Measurements from ENCODE around the gene PKLR.

DNA sequence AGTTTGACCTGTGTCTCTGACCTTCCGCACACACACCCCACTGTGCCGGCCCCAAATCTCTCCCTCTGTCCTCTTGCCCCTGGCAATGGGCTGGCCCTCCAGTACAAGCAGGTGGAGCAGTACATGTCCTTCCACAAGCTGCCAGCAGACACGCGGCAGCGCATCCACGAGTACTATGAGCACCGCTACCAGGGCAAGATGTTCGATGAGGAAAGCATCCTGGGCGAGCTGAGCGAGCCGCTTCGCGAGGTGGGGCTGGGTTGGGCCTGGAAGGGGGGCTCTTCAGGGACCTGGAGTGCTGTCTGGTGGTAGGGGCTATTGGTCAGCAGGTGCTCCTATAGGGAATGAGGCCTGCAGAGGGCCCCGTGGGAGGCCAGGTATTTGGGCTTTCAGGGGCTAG, 16.2 kb downstream of the PKLR start:
- no peak for TF ChIP-seq POLR2A (IDR thresholded peaks at IDR 0.05; ENCODE audit: control extremely low read depth in 1 of 2, low read depth in 2 of 2, low read length in 2 of 2)
- TF ChIP-seq, protein P1, sequence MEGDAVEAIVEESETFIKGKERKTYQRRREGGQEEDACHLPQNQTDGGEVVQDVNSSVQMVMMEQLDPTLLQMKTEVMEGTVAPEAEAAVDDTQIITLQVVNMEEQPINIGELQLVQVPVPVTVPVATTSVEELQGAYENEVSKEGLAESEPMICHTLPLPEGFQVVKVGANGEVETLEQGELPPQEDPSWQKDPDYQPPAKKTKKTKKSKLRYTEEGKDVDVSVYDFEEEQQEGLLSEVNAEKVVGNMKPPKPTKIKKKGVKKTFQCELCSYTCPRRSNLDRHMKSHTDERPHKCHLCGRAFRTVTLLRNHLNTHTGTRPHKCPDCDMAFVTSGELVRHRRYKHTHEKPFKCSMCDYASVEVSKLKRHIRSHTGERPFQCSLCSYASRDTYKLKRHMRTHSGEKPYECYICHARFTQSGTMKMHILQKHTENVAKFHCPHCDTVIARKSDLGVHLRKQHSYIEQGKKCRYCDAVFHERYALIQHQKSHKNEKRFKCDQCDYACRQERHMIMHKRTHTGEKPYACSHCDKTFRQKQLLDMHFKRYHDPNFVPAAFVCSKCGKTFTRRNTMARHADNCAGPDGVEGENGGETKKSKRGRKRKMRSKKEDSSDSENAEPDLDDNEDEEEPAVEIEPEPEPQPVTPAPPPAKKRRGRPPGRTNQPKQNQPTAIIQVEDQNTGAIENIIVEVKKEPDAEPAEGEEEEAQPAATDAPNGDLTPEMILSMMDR (IDR thresholded peaks at IDR 0.05; ENCODE audit: control extremely low read depth in 1 of 3, insufficient read depth in 1 of 3, low read depth in 1 of 3, low read length in 3 of 3): no peak
- TF ChIP-seq RNF2 (IDR thresholded peaks at IDR 0.05; ENCODE audit: borderline replicate concordance, low read depth, low read length, missing control alignments, poor library complexity, severe bottlenecking): no peak
- TF ChIP-seq EZH2 (IDR thresholded peaks at IDR 0.05; ENCODE audit: low read depth, low read length, severe bottlenecking): no peak
- no peak for TF ChIP-seq POU5F1 (IDR thresholded peaks at IDR 0.05; ENCODE audit: low read depth, low read length)
- no peak for TF ChIP-seq KDM1A (IDR thresholded peaks at IDR 0.05; ENCODE audit: borderline replicate concordance, low read length)
- no peak for TF ChIP-seq GABPA (IDR thresholded peaks at IDR 0.05; ENCODE audit: borderline replicate concordance, insufficient read depth, low read length)
- no peak for TF ChIP-seq TAF1 (IDR thresholded peaks at IDR 0.05; ENCODE audit: low read depth, low read length)
- TF ChIP-seq, protein P2, sequence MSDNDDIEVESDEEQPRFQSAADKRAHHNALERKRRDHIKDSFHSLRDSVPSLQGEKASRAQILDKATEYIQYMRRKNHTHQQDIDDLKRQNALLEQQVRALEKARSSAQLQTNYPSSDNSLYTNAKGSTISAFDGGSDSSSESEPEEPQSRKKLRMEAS (IDR thresholded peaks at IDR 0.05): no peak
- TF ChIP-seq JUN (IDR thresholded peaks at IDR 0.05; ENCODE audit: low read depth, low read length): no peak
- no peak for TF ChIP-seq RAD21 (IDR thresholded peaks at IDR 0.05 in 1 of 2, conservative IDR thresholded peaks at IDR 0.05 in 1 of 2; ENCODE audit: low read depth in 2 of 2, low read length in 2 of 2)
- no peak for TF ChIP-seq POLR2AphosphoS5 (IDR thresholded peaks at IDR 0.05; ENCODE audit: low read depth, low read length)
- TF ChIP-seq CREB1 (IDR thresholded peaks at IDR 0.05): no peak
- TF ChIP-seq RFX5 (IDR thresholded peaks at IDR 0.05; ENCODE audit: borderline replicate concordance, low read depth, low read length): no peak

Data from H1 (cell line).